ENCODE data around the gene COBL.

Gene COBL

GRCh38 chr7:51101111-51101757 lies 215.4 kb downstream of the COBL start:
- no peak for DNase-seq

GRCh38 chr7:51090411-51090810 lies 226.2 kb downstream of the COBL start:
- DNase-seq, result no peak

GRCh38 chr7:51085034-51085692 lies 231.4 kb downstream of the COBL start:
- no peak for DNase-seq

- no peak for DNase-seq
These were observed 232.5 kb downstream of the COBL start for GRCh38 chr7:51084121-51084520.

GRCh38 chr7:51082940-51083533 lies 233.6 kb downstream of the COBL start:
- DNase-seq, result no peak

- DNase-seq, result no peak
These were observed 234.3 kb downstream of the COBL start for GRCh38 chr7:51082096-51082840.

- DNase-seq, result no peak
These were observed 235.2 kb downstream of the COBL start for GRCh38 chr7:51081270-51081890.

- DNase-seq, result no peak
These were observed 235.9 kb downstream of the COBL start for GRCh38 chr7:51080622-51081269.

- DNase-seq, result no peak
These were observed 236.4 kb downstream of the COBL start for GRCh38 chr7:51080216-51080615.

- no peak for DNase-seq
These were observed 237.1 kb downstream of the COBL start for GRCh38 chr7:51079494-51079893.

- DNase-seq, result no peak
These were observed 238.0 kb downstream of the COBL start for GRCh38 chr7:51078653-51079052.

GRCh38 chr7:51077987-51078370 lies 238.6 kb downstream of the COBL start:
- no peak for DNase-seq

GRCh38 chr7:51077316-51077986 lies 239.2 kb downstream of the COBL start:
- no peak for DNase-seq

- no peak for DNase-seq
These were observed 240.7 kb downstream of the COBL start for GRCh38 chr7:51075681-51076580.

- no peak for DNase-seq
These were observed 243.4 kb downstream of the COBL start for GRCh38 chr7:51073171-51073570.

GRCh38 chr7:51072281-51072680 lies 244.3 kb downstream of the COBL start:
- DNase-seq, result no peak

- DNase-seq, result no peak
These were observed 245.2 kb downstream of the COBL start for GRCh38 chr7:51071427-51071826.

- DNase-seq, result no peak
These were observed 246.5 kb downstream of the COBL start for GRCh38 chr7:51070151-51070550.

GRCh38 chr7:51069411-51070083 lies 247.1 kb downstream of the COBL start:
- DNase-seq, result no peak

GRCh38 chr7:51068401-51068800 lies 248.2 kb downstream of the COBL start:
- DNase-seq, result no peak
